Inflammatory macrophage treated with lipopolysaccharide for 4 hours (primary cell): ENCODE measurements around the gene OR5A1.

Experiments
- DNase-seq: peaks from one replicate; pipeline ENCODE4 v3.0.0-alpha.2; 2020

The OR5A1 gene

GRCh38 chr11:59480359-59480758 lies 44.1 kb downstream of the OR5A1 start:
- DNase-seq = no peak
